Measurements from ENCODE around the gene SAMD4A.

The SAMD4A gene

GRCh38 chr14:54816450-54816849 is 249.5 kb downstream of the SAMD4A start:
- Histone ChIP-seq H3K4me3 (ENCODE audit: low read depth, low read length) (no peak overlapping the region), H3K36me3 (ENCODE audit: control insufficient read depth, insufficient read depth, low read length) (no peaks in the 10 kb centered on the region)

DNA sequence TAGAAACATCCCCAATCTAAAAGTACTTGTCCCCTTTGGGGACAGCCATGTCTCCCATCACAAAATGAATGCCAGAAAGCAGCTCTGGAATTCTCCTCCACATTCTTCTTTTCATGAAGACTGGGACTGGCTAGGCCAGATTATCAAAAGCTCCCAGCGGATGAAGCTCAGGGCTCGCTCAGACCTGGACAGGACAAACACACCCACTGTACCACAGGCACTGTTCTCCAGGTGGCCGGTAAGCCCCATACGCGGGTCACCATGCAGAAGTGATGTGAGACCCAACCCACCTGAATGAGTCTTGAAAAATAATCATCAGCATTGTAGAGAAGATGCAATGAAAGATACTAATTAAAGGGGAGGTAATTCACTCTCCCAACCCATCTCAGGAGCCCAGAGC is 250.6 kb downstream of the SAMD4A start:
- Histone ChIP-seq H3K27ac (ENCODE audit: low read depth, low read length) (no peak overlapping the region), H3K4me1 (ENCODE audit: control insufficient read depth, insufficient read depth, low read length) (no peaks in the 10 kb centered on the region; the same call in 1 of the 2 replicates)

More at GRCh38 chr14:54816450-54816849, 249.5 kb downstream of the SAMD4A start:
- Histone ChIP-seq H3K27me3 (ENCODE audit: control insufficient read depth, insufficient read depth, low read length) (no peaks in the 10 kb centered on the region), H3K9ac (ENCODE audit: low read length) (no peak overlapping the region), H3K9me3 (ENCODE audit: control insufficient read depth, insufficient read depth, low read depth, low read length) (no peaks in the 10 kb centered on the region), H3K4me1 (ENCODE audit: control insufficient read depth, insufficient read depth, low read length) (no peaks in the 10 kb centered on the region; the same call in 1 of the 2 replicates), H3K27ac (ENCODE audit: low read depth, low read length) (no peak overlapping the region)

DNA sequence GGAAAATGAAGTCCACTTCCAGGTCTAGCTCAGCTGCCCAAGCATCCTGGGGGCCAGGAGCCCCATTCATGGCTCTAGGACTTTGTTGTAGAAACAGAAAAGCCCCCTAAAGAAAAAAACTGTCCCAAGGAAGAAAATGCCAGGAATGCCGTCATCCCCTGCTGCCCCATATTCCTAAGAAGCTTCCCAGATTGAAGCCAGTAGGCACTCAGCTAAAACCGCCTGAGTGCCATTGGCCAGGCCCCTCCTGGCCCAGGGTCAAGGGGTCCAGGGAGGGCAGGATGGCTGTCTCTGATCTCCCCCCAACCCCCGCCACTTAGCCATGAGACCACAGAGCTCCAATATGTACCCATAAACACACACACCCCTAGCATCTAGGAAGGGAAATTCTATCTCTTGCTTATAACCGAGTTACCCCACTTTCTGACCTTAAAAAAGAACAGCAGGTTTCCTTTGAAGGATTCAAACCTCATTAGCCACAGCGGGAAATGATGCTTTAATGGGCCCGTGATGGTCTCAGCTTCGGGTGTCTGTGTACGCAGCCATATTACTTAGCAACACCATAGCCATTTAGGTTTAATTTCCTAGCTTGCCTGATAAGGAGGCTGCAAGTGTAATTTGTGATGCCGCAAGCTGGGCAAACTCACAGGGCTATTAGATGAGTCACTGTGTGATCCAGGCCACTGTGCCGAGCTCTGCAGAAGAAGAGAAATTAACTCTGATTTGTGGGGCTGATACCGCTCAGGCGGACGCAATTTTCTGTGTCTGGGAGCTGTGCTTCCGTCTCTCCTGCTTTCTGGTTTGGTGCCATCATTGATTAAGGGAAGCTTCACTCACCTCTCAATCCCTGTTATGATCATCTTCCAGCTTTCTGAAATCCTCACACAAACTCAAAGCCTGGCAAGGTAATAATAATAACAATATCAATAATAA is 251.5 kb downstream of the SAMD4A start:
- H3K4me1 ChIP-seq (ENCODE audit: control insufficient read depth, insufficient read depth, low read length), result no peaks in the 10 kb centered on the region; the same call in 1 of the 2 replicates
- no peak overlapping the region for H3K27ac ChIP-seq (ENCODE audit: low read depth, low read length)
- H3K9me3 ChIP-seq (ENCODE audit: control insufficient read depth, insufficient read depth, low read depth, low read length), result peaks cover 4% of the 10 kb centered on the region; the same call in 1 of the 2 replicates
- no peak overlapping the region for H3K9ac ChIP-seq (ENCODE audit: low read length)
- no peak overlapping the region for H3K4me3 ChIP-seq (ENCODE audit: low read depth, low read length)
- no peaks in the 10 kb centered on the region for H3K36me3 ChIP-seq (ENCODE audit: control insufficient read depth, insufficient read depth, low read length)
- H3K27me3 ChIP-seq (ENCODE audit: control insufficient read depth, insufficient read depth, low read length), result no peaks in the 10 kb centered on the region

More for the DNA sequence above, 250.6 kb downstream of the SAMD4A start:
- no peak overlapping the region for H3K9ac ChIP-seq (ENCODE audit: low read length)
- H3K27me3 ChIP-seq (ENCODE audit: control insufficient read depth, insufficient read depth, low read length), result no peaks in the 10 kb centered on the region
- no peaks in the 10 kb centered on the region for H3K36me3 ChIP-seq (ENCODE audit: control insufficient read depth, insufficient read depth, low read length)
- H3K4me3 ChIP-seq (ENCODE audit: low read depth, low read length), result no peak overlapping the region
- no peaks in the 10 kb centered on the region for H3K9me3 ChIP-seq (ENCODE audit: control insufficient read depth, insufficient read depth, low read depth, low read length)

- Histone ChIP-seq H3K27ac (ENCODE audit: low read depth, low read length) (no peak overlapping the region), H3K4me3 (ENCODE audit: low read depth, low read length) (no peak overlapping the region), H3K27me3 (ENCODE audit: control insufficient read depth, insufficient read depth, low read length) (no peaks in the 10 kb centered on the region), H3K4me1 (ENCODE audit: control insufficient read depth, insufficient read depth, low read length) (no peaks in the 10 kb centered on the region; the same call in 1 of the 2 replicates), H3K9ac (ENCODE audit: low read length) (no peak overlapping the region), H3K9me3 (ENCODE audit: control insufficient read depth, insufficient read depth, low read depth, low read length) (peaks cover 20% of the 10 kb centered on the region; the same call in 1 of the 2 replicates), H3K36me3 (ENCODE audit: control insufficient read depth, insufficient read depth, low read length) (no peaks in the 10 kb centered on the region)
Observed at GRCh38 chr14:54822685-54823084, 255.8 kb downstream of the SAMD4A start.

GRCh38 chr14:54823757-54824549 is 257.0 kb downstream of the SAMD4A start:
- Histone ChIP-seq H3K9me3 (ENCODE audit: control insufficient read depth, insufficient read depth, low read depth, low read length) (peaks cover 20% of the 10 kb centered on the region; the same call in 1 of the 2 replicates), H3K27ac (ENCODE audit: low read depth, low read length) (no peak overlapping the region), H3K27me3 (ENCODE audit: control insufficient read depth, insufficient read depth, low read length) (no peaks in the 10 kb centered on the region), H3K4me1 (ENCODE audit: control insufficient read depth, insufficient read depth, low read length) (no peaks in the 10 kb centered on the region; the same call in 1 of the 2 replicates), H3K9ac (ENCODE audit: low read length) (no peak overlapping the region), H3K36me3 (ENCODE audit: control insufficient read depth, insufficient read depth, low read length) (no peaks in the 10 kb centered on the region), H3K4me3 (ENCODE audit: low read depth, low read length) (no peak overlapping the region)

DNA sequence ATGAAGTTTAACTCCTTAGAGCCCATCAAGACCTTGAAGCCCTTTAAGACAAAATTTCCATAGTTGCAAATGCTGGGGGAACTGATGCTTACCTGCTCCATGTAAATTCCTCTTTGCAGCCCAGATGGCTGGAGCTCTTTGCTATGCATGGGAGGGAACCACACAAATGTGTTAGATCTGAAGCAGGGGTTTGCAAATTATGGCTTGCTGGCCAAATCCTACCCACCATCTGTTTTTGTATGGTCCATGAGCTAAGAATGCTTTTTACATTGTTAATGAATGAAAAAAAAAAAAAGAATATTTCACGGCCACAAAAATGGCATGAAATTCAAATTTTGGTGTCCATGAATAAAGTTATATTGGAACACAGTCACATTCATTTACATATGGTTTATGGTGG is 261.1 kb downstream of the SAMD4A start:
- no peak overlapping the region for H3K9ac ChIP-seq (ENCODE audit: low read length)
- peaks cover 20% of the 10 kb centered on the region; the same call in 1 of the 2 replicates for H3K9me3 ChIP-seq (ENCODE audit: control insufficient read depth, insufficient read depth, low read depth, low read length)
- no peaks in the 10 kb centered on the region for H3K4me1 ChIP-seq (ENCODE audit: control insufficient read depth, insufficient read depth, low read length)
- H3K4me3 ChIP-seq (ENCODE audit: low read depth, low read length), result no peak overlapping the region
- H3K27ac ChIP-seq (ENCODE audit: low read depth, low read length), result no peak overlapping the region
- no peaks in the 10 kb centered on the region for H3K36me3 ChIP-seq (ENCODE audit: control insufficient read depth, insufficient read depth, low read length)
- no peaks in the 10 kb centered on the region for H3K27me3 ChIP-seq (ENCODE audit: control insufficient read depth, insufficient read depth, low read length)

DNA sequence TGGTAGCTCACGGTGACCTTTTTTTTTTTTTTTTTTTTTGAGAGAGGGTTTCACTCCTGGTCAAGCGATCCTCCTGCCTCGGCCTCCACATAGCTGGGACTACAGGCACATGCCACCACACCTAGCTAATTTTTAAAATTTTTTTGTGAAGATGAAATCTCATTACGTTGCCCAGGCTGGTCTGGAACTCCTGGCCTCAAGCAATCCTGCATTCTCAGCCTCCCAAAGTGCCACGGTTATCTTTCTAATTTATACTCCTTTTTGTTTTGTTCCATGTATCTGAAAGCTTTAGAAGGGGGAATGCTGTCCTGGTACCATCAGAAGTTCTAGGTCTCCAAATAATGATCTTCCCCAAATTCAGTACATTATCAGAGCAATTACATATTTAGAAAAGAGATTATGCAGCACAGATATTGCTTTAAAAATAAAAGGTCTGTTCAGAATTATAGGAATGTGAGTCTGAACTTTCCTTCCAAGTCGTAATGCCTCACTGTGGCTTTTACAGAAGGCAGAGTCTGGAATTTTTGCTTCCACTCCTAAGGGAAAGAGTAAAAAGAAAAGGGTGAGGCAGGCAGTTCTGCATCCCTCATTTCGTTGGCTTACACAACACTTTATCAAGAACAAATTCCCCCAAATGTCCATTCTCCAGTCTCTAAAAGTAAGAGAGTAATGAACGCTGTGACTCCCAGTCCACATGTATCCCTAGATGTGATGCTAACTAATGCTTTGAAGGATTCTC is 262.7 kb downstream of the SAMD4A start:
- Histone ChIP-seq H3K27me3 (ENCODE audit: control insufficient read depth, insufficient read depth, low read length) (no peaks in the 10 kb centered on the region), H3K9me3 (ENCODE audit: control insufficient read depth, insufficient read depth, low read depth, low read length) (peaks cover 7% of the 10 kb centered on the region; the same call in 1 of the 2 replicates), H3K27ac (ENCODE audit: low read depth, low read length) (no peak overlapping the region), H3K36me3 (ENCODE audit: control insufficient read depth, insufficient read depth, low read length) (no peaks in the 10 kb centered on the region), H3K4me3 (ENCODE audit: low read depth, low read length) (no peak overlapping the region), H3K9ac (ENCODE audit: low read length) (no peak overlapping the region), H3K4me1 (ENCODE audit: control insufficient read depth, insufficient read depth, low read length) (no peaks in the 10 kb centered on the region)

DNA sequence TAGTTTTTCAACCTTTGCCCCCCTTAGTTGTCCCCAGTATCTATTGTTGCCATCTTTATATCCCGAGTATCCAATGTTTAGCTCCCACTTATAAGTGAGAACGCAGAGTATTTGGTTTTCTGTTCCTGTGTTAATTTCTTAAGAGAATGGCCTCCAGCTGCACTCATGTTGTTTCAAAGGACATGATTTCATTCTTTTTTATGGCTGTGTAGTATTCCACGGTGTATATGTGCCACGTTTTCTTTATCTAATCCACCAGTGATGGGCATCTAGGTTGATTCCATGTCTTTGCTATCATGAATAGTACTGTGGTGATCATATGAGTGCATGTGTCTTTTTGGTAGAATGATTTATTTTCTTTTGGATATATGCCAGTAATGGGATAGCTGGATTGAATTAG is 263.7 kb downstream of the SAMD4A start:
- Histone ChIP-seq H3K4me3 (ENCODE audit: low read depth, low read length) (no peak overlapping the region), H3K9me3 (ENCODE audit: control insufficient read depth, insufficient read depth, low read depth, low read length) (no peaks in the 10 kb centered on the region; the same call in 1 of the 2 replicates), H3K4me1 (ENCODE audit: control insufficient read depth, insufficient read depth, low read length) (no peaks in the 10 kb centered on the region), H3K9ac (ENCODE audit: low read length) (no peak overlapping the region), H3K27me3 (ENCODE audit: control insufficient read depth, insufficient read depth, low read length) (no peaks in the 10 kb centered on the region), H3K27ac (ENCODE audit: low read depth, low read length) (no peak overlapping the region), H3K36me3 (ENCODE audit: control insufficient read depth, insufficient read depth, low read length) (no peaks in the 10 kb centered on the region)

- no peaks in the 10 kb centered on the region for H3K36me3 ChIP-seq (ENCODE audit: control insufficient read depth, insufficient read depth, low read length)
- H3K27me3 ChIP-seq (ENCODE audit: control insufficient read depth, insufficient read depth, low read length), result no peaks in the 10 kb centered on the region
- no peak overlapping the region for H3K9ac ChIP-seq (ENCODE audit: low read length)
- no peaks in the 10 kb centered on the region; the same call in 1 of the 2 replicates for H3K9me3 ChIP-seq (ENCODE audit: control insufficient read depth, insufficient read depth, low read depth, low read length)
- no peak overlapping the region for H3K27ac ChIP-seq (ENCODE audit: low read depth, low read length)
- no peak overlapping the region for H3K4me3 ChIP-seq (ENCODE audit: low read depth, low read length)
- no peaks in the 10 kb centered on the region for H3K4me1 ChIP-seq (ENCODE audit: control insufficient read depth, insufficient read depth, low read length)
Observed at GRCh38 chr14:54834081-54834480, 267.2 kb downstream of the SAMD4A start.

- Histone ChIP-seq H3K27me3 (ENCODE audit: control insufficient read depth, insufficient read depth, low read length) (no peaks in the 10 kb centered on the region), H3K4me3 (ENCODE audit: low read depth, low read length) (no peak overlapping the region), H3K27ac (ENCODE audit: low read depth, low read length) (no peak overlapping the region), H3K9me3 (ENCODE audit: control insufficient read depth, insufficient read depth, low read depth, low read length) (no peaks in the 10 kb centered on the region; the same call in 1 of the 2 replicates), H3K9ac (ENCODE audit: low read length) (no peak overlapping the region), H3K36me3 (ENCODE audit: control insufficient read depth, insufficient read depth, low read length) (no peaks in the 10 kb centered on the region), H3K4me1 (ENCODE audit: control insufficient read depth, insufficient read depth, low read length) (no peaks in the 10 kb centered on the region)
Observed at GRCh38 chr14:54834727-54835126, 267.8 kb downstream of the SAMD4A start.
